MCF 10A (cell line): ENCODE measurements around the gene GALNT9. TPM values are rescaled to one million over a fixed set of nuclear protein-coding genes. Genes with fewer than 3 reads are reported as not detected.

Experiments used
- BruUV-seq: library from RNA; stranded (reverse); fragments of 400-500 nt; replicated peaks from 2 replicates; lab custom pipeline; 2021; lab: Mats Ljungman, UMichigan
- CTCF ChIA-PET: fragments of 300-600 bp; sonication (Branson Sonifier 250); formaldehyde crosslinking; extraction: SDS; loops from one replicate; lab custom pipeline; 2021; ENCODE audit warnings: antibody characterized with exemption, inconsistent platforms; lab: Yijun Ruan, JAX
- POLR2A ChIA-PET: fragments of 300-600, 350-650 bp; sonication (Branson Sonifier 250); formaldehyde crosslinking; extraction: SDS; loops from one replicate; lab custom pipeline; 2020; ENCODE audit warnings: antibody characterized with exemption, inconsistent platforms; lab: Yijun Ruan, JAX
- DNase-seq: peaks from one replicate; pipeline ENCODE4 v3.0.0-alpha.2; 2018; ENCODE audit not compliant: unreplicated experiment
- H3K27ac Mint-ChIP-seq: one replicate; pipeline ENCODE4 v1.8.0; 2022; ENCODE audit warnings: mild to moderate bottlenecking, low read depth, mixed read lengths; ENCODE audit not compliant: unreplicated experiment
- H3K27me3 Mint-ChIP-seq: one replicate; pipeline ENCODE4 v1.8.0; 2022; ENCODE audit warnings: mixed read lengths; ENCODE audit not compliant: insufficient read depth, unreplicated experiment
- H3K36me3 Mint-ChIP-seq: one replicate; pipeline ENCODE4 v1.8.0; 2022; ENCODE audit warnings: mild to moderate bottlenecking, moderate library complexity, mixed read lengths; ENCODE audit not compliant: insufficient read depth, unreplicated experiment
- H3K4me1 Mint-ChIP-seq: one replicate; pipeline ENCODE4 v1.8.0; 2022; ENCODE audit warnings: mixed read lengths; ENCODE audit not compliant: insufficient read depth, unreplicated experiment
- H3K4me3 Mint-ChIP-seq: one replicate; pipeline ENCODE4 v1.8.0; 2022; ENCODE audit warnings: mild to moderate bottlenecking, moderate library complexity, mixed read lengths; ENCODE audit not compliant: unreplicated experiment
- H3K9me3 Mint-ChIP-seq: one replicate; pipeline ENCODE4 v1.8.0; 2022; ENCODE audit warnings: mixed read lengths; ENCODE audit not compliant: unreplicated experiment
- intact Hi-C: fragments of 100-400 bp; cut with micrococcal nuclease; formaldehyde crosslinking; loops from 2 replicates; pipeline ENCODE4 v1.14.1; 2022
- total RNA-seq: library from RNA; stranded (reverse); gene quantifications from 2 replicates; pipeline ENCODE4 v1.2.3, GENCODE V29; 2022
- TF ChIP-seq, protein P1 (sequence below): fragments of 200-600 bp; IDR thresholded peaks from one replicate; pipeline ENCODE4 v1.8.0; 2022; ENCODE audit warnings: antibody characterized with exemption, mild to moderate bottlenecking; ENCODE audit not compliant: unreplicated experiment

GALNT9 gene
- total RNA-seq, 1 experiment from 2014 or later: 4.4 TPM

DNA sequence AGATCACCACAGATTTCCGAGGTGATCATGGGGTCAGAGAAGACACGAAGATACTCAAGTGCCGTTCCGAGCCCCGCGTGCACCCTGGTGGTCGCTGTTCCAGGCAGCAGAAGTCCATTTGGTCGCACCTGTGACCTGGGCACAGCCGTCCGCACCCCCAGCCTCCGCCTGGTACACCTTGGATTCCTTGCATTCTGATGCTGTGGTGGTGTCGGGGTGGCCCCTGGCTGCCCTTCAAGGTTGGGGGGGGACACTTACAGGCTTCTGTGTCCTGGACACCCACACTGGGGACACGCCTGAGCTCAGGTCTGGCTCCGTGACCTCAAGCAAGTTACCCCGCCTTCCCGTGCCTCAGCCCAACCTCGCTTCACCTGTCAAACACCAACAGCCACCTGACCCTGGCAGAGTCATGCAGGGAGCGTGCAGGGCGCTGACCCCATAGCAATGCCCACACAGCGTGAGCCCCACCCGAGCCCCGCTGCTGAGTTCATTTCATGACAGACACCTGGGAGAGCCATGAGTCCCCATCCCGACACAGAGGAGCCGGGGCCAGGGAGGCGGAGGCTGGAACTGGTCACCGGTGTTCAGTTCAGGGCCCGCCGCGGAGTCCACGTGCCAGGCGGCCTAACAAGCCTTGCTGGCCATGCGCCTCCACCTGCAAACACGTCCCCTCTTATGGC is 17.9 kb upstream of the GALNT9 start:
- TF ChIP-seq, protein P1, sequence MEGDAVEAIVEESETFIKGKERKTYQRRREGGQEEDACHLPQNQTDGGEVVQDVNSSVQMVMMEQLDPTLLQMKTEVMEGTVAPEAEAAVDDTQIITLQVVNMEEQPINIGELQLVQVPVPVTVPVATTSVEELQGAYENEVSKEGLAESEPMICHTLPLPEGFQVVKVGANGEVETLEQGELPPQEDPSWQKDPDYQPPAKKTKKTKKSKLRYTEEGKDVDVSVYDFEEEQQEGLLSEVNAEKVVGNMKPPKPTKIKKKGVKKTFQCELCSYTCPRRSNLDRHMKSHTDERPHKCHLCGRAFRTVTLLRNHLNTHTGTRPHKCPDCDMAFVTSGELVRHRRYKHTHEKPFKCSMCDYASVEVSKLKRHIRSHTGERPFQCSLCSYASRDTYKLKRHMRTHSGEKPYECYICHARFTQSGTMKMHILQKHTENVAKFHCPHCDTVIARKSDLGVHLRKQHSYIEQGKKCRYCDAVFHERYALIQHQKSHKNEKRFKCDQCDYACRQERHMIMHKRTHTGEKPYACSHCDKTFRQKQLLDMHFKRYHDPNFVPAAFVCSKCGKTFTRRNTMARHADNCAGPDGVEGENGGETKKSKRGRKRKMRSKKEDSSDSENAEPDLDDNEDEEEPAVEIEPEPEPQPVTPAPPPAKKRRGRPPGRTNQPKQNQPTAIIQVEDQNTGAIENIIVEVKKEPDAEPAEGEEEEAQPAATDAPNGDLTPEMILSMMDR: no peak
- Mint-ChIP-seq H3K4me3 (no peak overlapping the region), H3K27ac (no peak overlapping the region), H3K9me3 (no peaks in the 10 kb centered on the region), H3K27me3 (peaks cover 47% of the 10 kb centered on the region), H3K4me1 (no peaks in the 10 kb centered on the region), H3K36me3 (no peaks in the 10 kb centered on the region)
- CTCF ChIA-PET: no interaction called here
- DNase-seq: no peak
- POLR2A ChIA-PET: no interaction called here
- intact Hi-C loops: no loop called here
- no TSS peak for BruUV-seq

DNA sequence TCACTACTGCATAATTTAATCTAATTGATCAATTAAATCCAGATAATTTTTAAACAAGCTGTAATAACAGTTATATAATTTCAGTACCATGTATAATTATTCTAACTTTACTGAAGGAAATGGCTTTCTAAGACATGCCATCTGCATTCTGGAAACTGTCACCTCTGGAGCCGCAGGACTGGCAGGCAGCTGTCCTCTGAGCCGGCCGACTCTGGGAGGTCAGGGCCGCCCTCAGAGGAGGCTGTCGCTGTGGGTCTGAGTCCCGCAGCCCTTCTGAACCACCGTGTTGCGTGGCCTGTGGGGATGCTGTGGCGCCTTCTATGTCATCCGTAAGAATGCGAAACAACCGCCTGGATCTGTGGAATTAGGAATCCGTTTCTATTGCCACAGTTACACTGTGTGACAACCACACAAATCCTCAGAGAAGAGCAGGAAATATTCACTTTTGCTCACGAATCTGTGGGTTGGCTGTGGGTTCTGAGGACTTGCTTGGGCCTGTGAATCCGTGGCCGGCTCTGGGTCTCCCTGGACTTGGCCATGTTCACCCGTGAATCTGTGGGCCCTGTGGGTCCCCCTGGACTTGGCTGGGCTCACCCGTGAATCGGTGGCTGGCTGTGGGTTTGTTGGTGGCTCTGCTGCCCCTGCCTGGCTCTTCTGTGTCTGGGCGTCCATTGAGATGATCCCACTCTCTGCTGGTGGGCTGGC is 17.2 kb upstream of the GALNT9 start:
- no peak overlapping the region for H3K4me3 Mint-ChIP-seq
- no TSS peak for BruUV-seq
- ChIA-PET CTCF (no interaction called here), POLR2A (no interaction called here)
- H3K27me3 Mint-ChIP-seq: peaks cover 53% of the 10 kb centered on the region
- H3K9me3 Mint-ChIP-seq: no peaks in the 10 kb centered on the region
- H3K27ac Mint-ChIP-seq: no peak overlapping the region
- TF ChIP-seq, protein P1: no peak
- no peak for DNase-seq
- H3K36me3 Mint-ChIP-seq: no peaks in the 10 kb centered on the region
- intact Hi-C loops: no loop called here
- no peaks in the 10 kb centered on the region for H3K4me1 Mint-ChIP-seq

DNA sequence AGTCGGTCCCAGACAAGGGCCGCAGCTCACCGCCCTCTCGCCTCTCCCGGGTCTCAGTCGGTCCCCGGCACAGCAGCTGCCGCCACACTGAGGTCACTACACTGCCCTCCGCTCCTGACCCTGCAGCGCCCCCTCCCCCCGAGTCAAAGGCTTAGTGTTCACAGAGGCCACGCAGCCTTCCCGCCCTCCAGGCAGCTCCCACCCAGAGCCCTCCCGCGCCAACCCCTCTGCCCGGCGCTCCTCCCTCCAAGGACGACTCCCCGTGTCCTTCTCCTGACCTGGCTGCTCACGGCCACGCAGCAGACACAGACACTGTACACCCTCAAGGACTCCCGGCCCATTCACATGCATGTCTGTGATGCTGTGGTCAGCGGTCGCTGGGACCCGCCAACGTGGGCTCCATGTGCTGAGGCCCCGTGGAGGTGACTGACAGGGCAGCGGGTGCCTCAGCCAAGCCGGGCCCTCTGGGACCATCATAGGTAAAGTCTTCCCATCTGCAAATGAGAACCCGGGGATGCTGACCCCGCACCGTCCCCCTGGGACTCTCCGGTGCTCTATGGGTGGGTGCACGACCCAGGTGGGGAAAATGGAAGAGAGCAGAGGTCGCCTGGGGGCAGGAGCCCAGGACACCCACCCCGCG is 16.3 kb upstream of the GALNT9 start:
- Mint-ChIP-seq H3K4me1 (no peaks in the 10 kb centered on the region), H3K36me3 (no peaks in the 10 kb centered on the region), H3K27me3 (peaks cover 56% of the 10 kb centered on the region), H3K9me3 (no peaks in the 10 kb centered on the region), H3K4me3 (no peak overlapping the region), H3K27ac (no peak overlapping the region)
- CTCF ChIA-PET: no interaction called here
- intact Hi-C loops: no loop called here
- DNase-seq: no peak
- no TSS peak for BruUV-seq
- POLR2A ChIA-PET: no interaction called here
- TF ChIP-seq, protein P1: no peak

DNA sequence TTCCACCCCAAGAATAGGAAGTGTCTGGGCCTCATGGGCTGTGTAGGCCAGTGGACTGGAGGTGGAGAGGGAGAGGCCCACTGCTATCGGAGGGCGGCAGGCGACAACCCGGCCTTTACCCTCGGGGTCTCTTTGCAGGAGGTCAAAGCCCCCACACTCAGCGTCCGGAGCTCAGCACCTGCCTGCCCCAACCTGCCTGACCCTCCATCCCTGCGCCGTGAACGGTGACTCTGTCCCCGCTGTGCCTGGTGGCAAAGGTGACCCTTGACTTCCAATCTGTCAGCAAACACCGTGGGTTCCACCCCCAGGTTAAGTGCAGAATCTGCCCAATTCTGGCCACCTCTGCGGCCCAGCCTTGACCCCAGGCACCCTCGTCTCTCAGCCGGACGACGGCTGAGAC is 15.7 kb upstream of the GALNT9 start:
- TF ChIP-seq, protein P1: no peak
- no peak overlapping the region for H3K27ac Mint-ChIP-seq
- no TSS peak for BruUV-seq
- ChIA-PET CTCF (no interaction called here), POLR2A (no interaction called here)
- no peaks in the 10 kb centered on the region for H3K36me3 Mint-ChIP-seq
- H3K4me3 Mint-ChIP-seq: no peak overlapping the region
- intact Hi-C loops: no loop called here
- DNase-seq: no peak
- H3K4me1 Mint-ChIP-seq: no peaks in the 10 kb centered on the region
- H3K27me3 Mint-ChIP-seq: peaks cover 59% of the 10 kb centered on the region
- H3K9me3 Mint-ChIP-seq: no peaks in the 10 kb centered on the region
